ENCODE results near the gene RAD21L1.

Gene RAD21L1

GRCh38 chr20:1297486-1297885 is 71.6 kb downstream of the RAD21L1 start:
- no peak for DNase-seq

GRCh38 chr20:1298166-1298565 is 72.3 kb downstream of the RAD21L1 start:
- DNase-seq: no peak

- no peak for DNase-seq
These were observed 73.2 kb downstream of the RAD21L1 start for GRCh38 chr20:1298888-1299511.

- no peak for DNase-seq
These were observed 73.7 kb downstream of the RAD21L1 start for GRCh38 chr20:1299522-1299921.

- no peak for DNase-seq
These were observed 74.4 kb downstream of the RAD21L1 start for GRCh38 chr20:1300083-1300840.

GRCh38 chr20:1301031-1301529 is 75.2 kb downstream of the RAD21L1 start:
- peak; percentile 14 for DNase-seq

GRCh38 chr20:1302685-1303541 is 77.1 kb downstream of the RAD21L1 start:
- DNase-seq: no peak

- no peak for DNase-seq
These were observed 79.1 kb downstream of the RAD21L1 start for GRCh38 chr20:1304710-1305515.

Measured in KG1 (cell line).